ENCODE results near the gene SMIM45.

The SMIM45 gene

DNA sequence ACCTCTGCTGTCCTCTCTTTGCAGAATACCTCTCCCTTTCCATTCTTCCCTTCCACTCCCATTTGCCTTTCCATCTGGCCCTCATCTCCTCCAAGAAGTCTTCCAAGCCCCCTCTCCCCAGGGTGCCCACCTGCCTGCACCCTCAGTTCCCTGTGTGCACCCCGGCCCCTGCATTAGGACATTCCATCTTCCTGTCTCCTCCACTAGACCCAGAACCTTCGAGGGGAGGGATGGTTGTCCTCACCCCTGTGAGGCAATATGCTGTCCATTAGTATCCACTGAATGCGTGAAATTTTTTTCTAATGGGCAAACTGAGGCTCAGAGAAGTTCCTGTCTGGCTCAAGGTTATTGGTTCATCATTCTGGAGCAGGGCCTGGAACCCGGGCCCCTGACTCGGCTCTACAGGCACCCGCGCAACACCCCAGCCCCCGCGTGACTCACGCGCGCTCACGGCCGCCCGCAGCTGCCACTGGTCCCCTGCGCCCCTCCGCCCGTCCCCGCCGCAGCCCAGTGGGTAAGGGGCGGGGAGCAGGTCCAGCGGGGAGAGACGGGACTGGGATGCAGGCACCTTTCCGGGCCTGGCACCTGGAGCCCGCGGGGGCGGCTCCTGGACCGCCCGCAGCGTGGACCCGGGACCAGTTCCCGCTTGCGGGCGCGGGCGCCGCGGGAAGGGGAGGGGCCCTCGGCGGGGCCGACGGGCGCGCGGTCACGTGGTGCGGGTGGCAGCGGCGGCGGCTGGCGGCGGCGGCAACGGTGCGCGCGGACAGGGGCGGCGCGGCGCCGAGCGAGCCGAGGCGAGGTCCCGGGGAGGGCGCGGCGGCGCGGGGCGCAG, 24.3 kb downstream of the SMIM45 start:
- H4K20me1 ChIP-seq (replicated peaks; ENCODE audit: control insufficient read depth, extremely low read depth, insufficient read depth, low read length), result no peaks in the 10 kb centered on the region
- no peak overlapping the region for H3K27ac ChIP-seq (ENCODE audit: insufficient read depth, low read depth, low read length)
- H3K79me2 ChIP-seq (ENCODE audit: control insufficient read depth, insufficient read depth, low read length), result no peaks in the 10 kb centered on the region
- no peaks in the 10 kb centered on the region for H3K9me1 ChIP-seq (replicated peaks; ENCODE audit: control insufficient read depth, extremely low read depth, insufficient read depth, low read length)
- intact Hi-C loops (cut with micrococcal nuclease), result no loop called here
- dilution Hi-C loops (cut with MboI; ENCODE audit: extremely low pct_ligation_motif_present, low sequenced_read_pairs), result no loop called here
- DNase-seq (ENCODE audit: low read depth, low spot score) (no peak), FAIRE-seq (no peak)
- H3K9me3 ChIP-seq (replicated peaks; ENCODE audit: control insufficient read depth, insufficient read depth, low read length), result no peaks in the 10 kb centered on the region
- no peaks in the 10 kb centered on the region for H3K36me3 ChIP-seq (ENCODE audit: control insufficient read depth in 2 of 2, extremely low read depth in 1 of 2, insufficient read depth in 2 of 2, low read length in 2 of 2)
- no TSS peak for BruUV-seq (replicated peaks)
- TF ChIP-seq EZH2 (IDR thresholded peaks at IDR 0.05; ENCODE audit: borderline replicate concordance, low read depth, low read length, severe bottlenecking), result no peak
- TF ChIP-seq FOS (IDR thresholded peaks at IDR 0.05; ENCODE audit: borderline replicate concordance, insufficient read depth, low read length), result no peak
- TF ChIP-seq POLR2AphosphoS5 (IDR thresholded peaks at IDR 0.05; ENCODE audit: insufficient read depth, low read depth, low read length), result no peak
- no peak for TF ChIP-seq MYC (IDR thresholded peaks at IDR 0.05; ENCODE audit: low read depth, low read length)
- TF ChIP-seq, protein P1, sequence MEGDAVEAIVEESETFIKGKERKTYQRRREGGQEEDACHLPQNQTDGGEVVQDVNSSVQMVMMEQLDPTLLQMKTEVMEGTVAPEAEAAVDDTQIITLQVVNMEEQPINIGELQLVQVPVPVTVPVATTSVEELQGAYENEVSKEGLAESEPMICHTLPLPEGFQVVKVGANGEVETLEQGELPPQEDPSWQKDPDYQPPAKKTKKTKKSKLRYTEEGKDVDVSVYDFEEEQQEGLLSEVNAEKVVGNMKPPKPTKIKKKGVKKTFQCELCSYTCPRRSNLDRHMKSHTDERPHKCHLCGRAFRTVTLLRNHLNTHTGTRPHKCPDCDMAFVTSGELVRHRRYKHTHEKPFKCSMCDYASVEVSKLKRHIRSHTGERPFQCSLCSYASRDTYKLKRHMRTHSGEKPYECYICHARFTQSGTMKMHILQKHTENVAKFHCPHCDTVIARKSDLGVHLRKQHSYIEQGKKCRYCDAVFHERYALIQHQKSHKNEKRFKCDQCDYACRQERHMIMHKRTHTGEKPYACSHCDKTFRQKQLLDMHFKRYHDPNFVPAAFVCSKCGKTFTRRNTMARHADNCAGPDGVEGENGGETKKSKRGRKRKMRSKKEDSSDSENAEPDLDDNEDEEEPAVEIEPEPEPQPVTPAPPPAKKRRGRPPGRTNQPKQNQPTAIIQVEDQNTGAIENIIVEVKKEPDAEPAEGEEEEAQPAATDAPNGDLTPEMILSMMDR (IDR thresholded peaks at IDR 0.05; ENCODE audit: extremely low read depth in 1 of 2, insufficient read depth in 1 of 2, low read depth in 1 of 2, low read length in 2 of 2), result no peak
- no peak for TF ChIP-seq GATA2 (IDR thresholded peaks at IDR 0.05; ENCODE audit: insufficient read depth, insufficient read length, low read depth, low read length)
- TF ChIP-seq JUN (IDR thresholded peaks at IDR 0.05; ENCODE audit: borderline replicate concordance, insufficient read depth, insufficient read length, low read depth), result no peak
- TF ChIP-seq, protein P2, sequence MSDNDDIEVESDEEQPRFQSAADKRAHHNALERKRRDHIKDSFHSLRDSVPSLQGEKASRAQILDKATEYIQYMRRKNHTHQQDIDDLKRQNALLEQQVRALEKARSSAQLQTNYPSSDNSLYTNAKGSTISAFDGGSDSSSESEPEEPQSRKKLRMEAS (IDR thresholded peaks at IDR 0.05; ENCODE audit: insufficient read depth, insufficient read length), result no peak
- no peak for TF ChIP-seq POLR2A (IDR thresholded peaks at IDR 0.05; ENCODE audit: low read depth, low read length)
- CTCF ChIA-PET, result interaction anchor here (1.7 kb wide), 1 partner anchor 115 kb away, joined by 3 read pairs; the partner anchor contains the start of gene NDUFA6
- no peak overlapping the region for H3K9ac ChIP-seq (replicated peaks; ENCODE audit: extremely low read depth, insufficient read depth, low read length)
- peak overlapping the region in 2 of 3 experiments; percentile 2 to 32 for H3K4me3 ChIP-seq (replicated peaks in 1 of 3; ENCODE audit: insufficient read depth in 1 of 3, low read depth in 1 of 3, low read length in 3 of 3)
- no peak overlapping the region for H3K4me2 ChIP-seq (ENCODE audit: insufficient read depth, low read length)
- H2AFZ ChIP-seq (ENCODE audit: low read depth, low read length), result peak overlapping the region; percentile 74
- POLR2A ChIA-PET, result no interaction called here
- peaks cover 3% of the 10 kb centered on the region for H3K4me1 ChIP-seq (ENCODE audit: control insufficient read depth, extremely low read depth, insufficient read depth, low read length)
- H3K27me3 ChIP-seq (ENCODE audit: control insufficient read depth in 2 of 2, insufficient read depth in 2 of 2, low read length in 2 of 2), result peaks cover 24 to 31% of the 10 kb centered on the region in 2 experiments

All from endothelial cell of umbilical vein (primary cell).